Activated CD4-positive, alpha-beta T cell treated with anti-CD3 and anti-CD28 coated beads for 36 hours (primary cell): Measurements from ENCODE around the gene FAM114A1. TPM values are rescaled to one million over a fixed set of nuclear protein-coding genes. Genes with fewer than 3 reads are reported as not detected.
"Not testable (repeated sequence)": the region's sequence is repeated elsewhere in the genome, so short reads cannot be mapped to it uniquely, and the experiment has no call there.

Experiments
- ATAC-seq: fragments of 200-7000 bp; cut with Tn5 transposase; one replicate; pipeline ENCODE4 v1.10.0; 2021; ENCODE audit warnings: mild to moderate bottlenecking, moderate library complexity
- CTCF ChIA-PET: fragments of 350-600 bp; sonication (Branson Sonifier 250); formaldehyde crosslinking; loops from one replicate; lab custom pipeline; 2021; ENCODE audit warnings: antibody characterized with exemption; lab: Charles Lee
- POLR2A ChIA-PET: fragments of 350-600 bp; sonication (Branson Sonifier 250); formaldehyde crosslinking; loops from one replicate; lab custom pipeline; 2021; ENCODE audit warnings: antibody characterized with exemption, inconsistent platforms; lab: Charles Lee
- DNase-seq: peaks from one replicate; pipeline ENCODE4 v3.0.0-alpha.2; 2020
- H3K27ac Mint-ChIP-seq: one replicate; pipeline ENCODE4 v1.8.0; 2021; ENCODE audit warnings: mixed read lengths
- H3K27me3 Mint-ChIP-seq: one replicate; pipeline ENCODE4 v1.8.0; 2021; ENCODE audit warnings: mixed read lengths
- H3K36me3 Mint-ChIP-seq: one replicate; pipeline ENCODE4 v1.8.0; 2021; ENCODE audit warnings: low read depth, mixed read lengths
- H3K4me1 Mint-ChIP-seq: one replicate; pipeline ENCODE4 v1.8.0; 2021; ENCODE audit warnings: mixed read lengths
- H3K4me3 Mint-ChIP-seq: one replicate; pipeline ENCODE4 v1.8.0; 2021; ENCODE audit warnings: mild to moderate bottlenecking, moderate library complexity, mixed read lengths
- H3K9me3 Mint-ChIP-seq: one replicate; pipeline ENCODE4 v1.8.0; 2021; ENCODE audit warnings: low read depth, mixed read lengths
- intact Hi-C, 2 experiments: fragments of 100-400 bp; cut with DNase I in 1 of 2; cut with micrococcal nuclease in 1 of 2; formaldehyde crosslinking; loops; one replicate each; pipeline versions ENCODE4 v1.14.2 to v1.15.1; 2022 to 2024; cut with DNase I, micrococcal nuclease
- total RNA-seq, 2 experiments: library from RNA; stranded (reverse); gene quantifications; one replicate each; pipeline ENCODE4 v1.2.3, GENCODE V29; 2021

The FAM114A1 gene
- total RNA-seq, 2 experiments from 2014 or later: 0.26 to 0.32 TPM

DNA sequence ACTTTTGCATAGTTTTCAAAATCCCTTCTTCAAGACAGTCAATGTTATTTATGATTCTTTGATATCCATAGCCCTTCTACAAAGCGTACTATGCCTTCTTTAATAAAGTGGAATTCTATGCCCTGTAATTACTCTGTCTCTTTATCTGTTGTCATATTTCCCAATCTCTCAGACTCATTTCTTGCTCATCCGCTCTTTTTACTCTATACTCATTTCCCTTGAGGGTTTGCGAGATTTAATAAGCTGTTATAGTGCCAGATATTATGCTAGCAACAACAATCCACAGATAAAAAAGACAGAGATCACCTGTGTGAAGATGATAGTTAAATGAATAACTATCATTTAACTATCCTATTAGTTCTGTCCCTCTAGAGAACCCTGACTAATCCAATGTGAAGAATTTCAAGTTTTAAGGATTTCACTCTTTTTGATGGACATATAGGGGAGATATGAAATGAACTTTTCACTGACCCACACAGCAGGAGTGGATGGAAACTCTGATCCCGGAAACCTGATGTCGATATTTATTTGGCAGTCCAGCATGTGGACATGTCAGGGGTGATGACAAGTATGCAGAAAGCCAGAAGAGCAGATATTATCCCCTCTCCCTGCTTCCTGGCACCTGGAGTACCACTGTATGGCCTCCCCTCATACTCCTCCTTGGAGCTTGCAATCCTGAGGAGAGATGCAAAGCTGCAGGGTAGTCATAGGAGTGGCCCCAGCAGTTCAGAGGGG lies 114.9 kb downstream of the FAM114A1 start:
- H3K27me3 Mint-ChIP-seq: no peaks in the 10 kb centered on the region
- peaks cover 39% of the 10 kb centered on the region for H3K36me3 Mint-ChIP-seq
- POLR2A ChIA-PET: no interaction called here
- intact Hi-C loops: loop anchor here in 1 of 2 experiments (5.0 kb wide), 2 partner anchors 35 to 370 kb away; no protein-coding TSS in a partner anchor
- peak overlapping the region; percentile 84 for H3K27ac Mint-ChIP-seq
- CTCF ChIA-PET: no interaction called here
- peaks cover 73% of the 10 kb centered on the region for H3K4me1 Mint-ChIP-seq
- H3K9me3 Mint-ChIP-seq: no peaks in the 10 kb centered on the region
- H3K4me3 Mint-ChIP-seq: no peak overlapping the region
- ATAC-seq: no peak
- DNase-seq: no peak

DNA sequence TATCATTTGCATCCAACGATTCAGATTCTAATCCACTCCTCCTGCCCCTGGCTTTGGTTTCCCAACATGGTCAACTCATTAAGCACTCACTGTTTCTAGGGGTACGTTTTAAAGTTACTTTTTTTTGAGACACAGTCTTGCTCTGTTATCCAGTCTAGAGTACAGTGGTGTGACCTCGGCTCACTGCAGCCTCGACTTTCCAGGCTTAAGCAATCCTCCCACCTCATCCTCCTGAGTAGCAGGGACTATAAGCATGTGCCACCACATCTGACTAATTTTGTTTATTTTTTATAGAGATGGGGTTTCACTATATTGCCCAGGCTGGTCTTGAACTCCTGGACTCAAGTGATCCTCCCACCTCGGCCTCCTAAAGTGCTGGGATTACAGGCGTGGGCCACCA lies 115.7 kb downstream of the FAM114A1 start:
- Mint-ChIP-seq H3K4me1 (peaks cover 79% of the 10 kb centered on the region), H3K27ac (peak overlapping the region; percentile 79), H3K36me3 (peaks cover 41% of the 10 kb centered on the region), H3K4me3 (no peak overlapping the region), H3K9me3 (no peaks in the 10 kb centered on the region), H3K27me3 (no peaks in the 10 kb centered on the region)
- ChIA-PET CTCF (no interaction called here), POLR2A (no interaction called here)
- intact Hi-C loops: loop anchor here in 1 of 2 experiments (5.0 kb wide), 2 partner anchors 36 to 369 kb away; no protein-coding TSS in a partner anchor
- ATAC-seq (no peak), DNase-seq (no peak)

DNA sequence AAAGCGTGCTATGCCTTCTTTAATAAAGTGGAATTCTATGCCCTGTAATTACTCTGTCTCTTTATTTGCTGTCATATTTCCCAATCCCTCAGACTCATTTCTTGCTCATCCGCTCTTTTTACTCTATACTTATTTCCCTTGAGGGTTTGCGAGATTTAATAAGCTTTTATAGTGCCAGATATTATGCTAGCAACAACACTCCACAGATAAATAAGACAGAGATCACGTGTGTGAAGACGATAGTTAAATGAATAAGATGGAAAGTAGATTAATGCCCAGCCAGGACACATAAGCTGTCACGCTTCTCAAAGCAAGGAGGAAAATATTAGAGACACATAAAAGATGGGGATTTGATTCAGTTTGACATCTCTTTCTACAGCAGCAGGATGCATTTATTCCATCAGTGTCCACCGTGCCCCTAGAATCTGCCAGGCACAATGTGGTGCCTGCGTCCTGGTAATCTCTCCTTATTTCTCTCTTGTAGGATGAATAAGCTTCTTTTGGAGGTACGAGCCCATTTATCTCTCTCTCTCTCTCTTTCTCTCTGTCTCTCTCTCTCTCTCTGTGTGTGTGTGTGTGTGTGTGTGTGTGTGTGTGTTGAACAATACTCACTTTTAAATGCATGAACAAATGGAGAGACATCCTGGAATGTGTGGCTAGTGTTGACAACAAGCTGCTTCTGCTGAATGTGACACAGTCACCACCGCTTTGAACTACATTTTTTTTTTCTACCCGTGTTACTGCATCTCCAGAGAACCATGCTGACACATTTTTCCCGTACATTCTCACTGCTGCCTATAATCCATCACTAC lies 116.4 kb downstream of the FAM114A1 start:
- peak; percentile 50 for ATAC-seq
- intact Hi-C loops: loop anchor here (2.0 to 5.0 kb wide), 3 partner anchors 37 to 368 kb away; no protein-coding TSS in a partner anchor

DNA sequence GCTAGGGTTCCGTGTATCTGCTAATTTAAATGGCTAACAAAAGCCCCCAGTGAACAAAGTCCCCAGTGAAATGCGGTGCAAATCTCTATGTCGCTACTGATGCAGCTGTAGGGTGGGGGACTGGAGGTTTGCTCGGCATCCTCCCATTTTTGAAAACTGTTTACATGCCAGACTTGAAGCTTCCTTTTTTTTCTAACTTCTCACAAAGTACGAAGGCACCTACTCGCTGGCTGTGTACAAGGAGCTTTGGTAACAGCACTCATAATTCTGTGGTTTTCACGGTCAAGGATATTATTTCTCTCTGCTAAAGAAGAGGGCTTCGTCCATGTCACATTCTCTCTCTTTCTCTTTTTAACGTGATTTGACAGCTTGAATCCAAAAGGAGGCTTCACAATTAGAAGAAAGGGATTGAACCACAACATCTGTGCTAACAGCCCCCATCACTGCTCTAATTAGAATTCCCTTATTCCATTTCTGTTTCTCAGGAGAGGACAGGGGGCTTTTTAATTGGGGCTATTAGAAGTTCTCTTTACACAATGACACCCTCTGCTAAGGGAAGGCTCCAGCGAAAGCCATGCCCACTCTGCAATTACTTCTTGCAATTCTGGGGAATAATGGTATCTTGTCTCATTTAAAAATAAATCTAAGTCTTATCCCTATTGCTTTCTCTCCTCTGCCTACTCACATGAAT lies 117.9 kb downstream of the FAM114A1 start:
- H3K36me3 Mint-ChIP-seq: peaks cover 33% of the 10 kb centered on the region
- no peaks in the 10 kb centered on the region for H3K9me3 Mint-ChIP-seq
- DNase-seq (no peak), ATAC-seq (no peak)
- intact Hi-C loops: loop anchor here (2.0 to 5.0 kb wide), 4 partner anchors 27 to 83 kb away; partner anchors contain the start of gene TMEM156 (in 1 of the 2)
- ChIA-PET CTCF (interaction anchor here (0.8 to 4.4 kb wide), 7 partner anchors 13 to 368 kb away, joined by 3 to 18 read pairs (median 3); no protein-coding TSS in a partner anchor), POLR2A (interaction anchor here (0.7 to 2.0 kb wide), 6 partner anchors 28 to 368 kb away, joined by 3 to 14 read pairs (median 4); no protein-coding TSS in a partner anchor)
- peak overlapping the region; percentile 88 for H3K27ac Mint-ChIP-seq
- peak overlapping the region; percentile 35 for H3K4me3 Mint-ChIP-seq
- H3K27me3 Mint-ChIP-seq: no peaks in the 10 kb centered on the region
- peaks cover 71% of the 10 kb centered on the region for H3K4me1 Mint-ChIP-seq

More for the DNA sequence above, 116.4 kb downstream of the FAM114A1 start:
- POLR2A ChIA-PET: interaction anchor here (0.6 to 2.0 kb wide), 4 partner anchors 60 to 568 kb away, joined by 4 to 14 read pairs (median 6); no protein-coding TSS in a partner anchor
- DNase-seq: peak; percentile 31
- peaks cover 38% of the 10 kb centered on the region for H3K36me3 Mint-ChIP-seq
- peaks cover 82% of the 10 kb centered on the region for H3K4me1 Mint-ChIP-seq
- peak overlapping the region; percentile 79 for H3K27ac Mint-ChIP-seq
- H3K4me3 Mint-ChIP-seq: peak overlapping the region; percentile 2
- H3K9me3 Mint-ChIP-seq: no peaks in the 10 kb centered on the region
- CTCF ChIA-PET: interaction anchor here (0.6 to 1.6 kb wide), 6 partner anchors 17 to 1051 kb away, joined by 3 to 10 read pairs (median 4); no protein-coding TSS in a partner anchor
- no peaks in the 10 kb centered on the region for H3K27me3 Mint-ChIP-seq

DNA sequence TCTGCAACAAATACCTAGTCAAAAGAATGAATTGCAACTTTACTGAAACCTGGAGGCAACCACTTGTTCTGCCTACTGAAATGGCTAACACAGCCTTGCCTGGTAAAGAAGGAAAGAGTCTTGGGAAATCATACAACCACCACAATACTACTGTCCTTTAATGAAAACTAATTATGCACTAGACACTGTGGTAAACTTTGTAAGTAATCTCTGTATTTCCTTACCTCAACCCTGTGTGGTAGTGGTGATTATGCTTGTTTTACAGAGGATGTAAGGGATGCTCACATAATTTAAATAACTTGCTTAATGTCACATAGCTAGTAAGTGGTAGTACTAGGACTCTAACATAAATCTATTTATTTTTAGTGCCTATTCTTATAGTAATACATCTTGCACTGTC lies 119.9 kb downstream of the FAM114A1 start:
- ChIA-PET POLR2A (interaction anchor here (1.8 kb wide), 1 partner anchor 46 kb away, joined by 7 read pairs; no protein-coding TSS in a partner anchor), CTCF (interaction anchor here (0.9 to 4.4 kb wide), 3 partner anchors 19 to 85 kb away, joined by 3 to 18 read pairs (median 6); no protein-coding TSS in a partner anchor)
- H3K4me3 Mint-ChIP-seq: no peak overlapping the region
- peaks cover 20% of the 10 kb centered on the region for H3K36me3 Mint-ChIP-seq
- ATAC-seq (peak; percentile 43), DNase-seq (no peak)
- H3K9me3 Mint-ChIP-seq: no peaks in the 10 kb centered on the region
- intact Hi-C loops: loop anchor here in 1 of 2 experiments (2.0 to 5.0 kb wide), 3 partner anchors 29 to 85 kb away; partner anchors contain the start of gene TMEM156
- peaks cover 52% of the 10 kb centered on the region for H3K4me1 Mint-ChIP-seq
- H3K27ac Mint-ChIP-seq: peak overlapping the region; percentile 52
- H3K27me3 Mint-ChIP-seq: no peaks in the 10 kb centered on the region

DNA sequence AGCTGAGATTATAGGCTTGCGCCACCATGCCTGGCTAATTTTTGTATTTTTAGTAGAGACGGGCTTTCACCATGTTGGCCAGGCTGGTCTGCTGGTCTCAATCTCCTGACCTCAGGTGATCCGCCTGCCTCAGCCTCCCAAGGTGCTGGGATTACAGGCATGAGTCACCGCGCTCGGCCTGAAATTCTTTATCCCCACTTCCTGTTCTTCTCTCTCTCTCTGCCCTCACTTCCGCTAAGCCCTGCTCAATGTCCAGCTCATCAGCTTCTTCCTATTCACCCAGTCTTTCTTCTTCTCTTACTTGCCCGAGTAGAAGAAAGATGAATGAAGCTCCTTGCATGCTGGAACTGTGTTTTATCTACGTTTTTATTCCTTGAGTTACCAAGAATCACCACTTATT lies 120.7 kb downstream of the FAM114A1 start:
- H3K27me3 Mint-ChIP-seq, DNase-seq, H3K9me3 Mint-ChIP-seq, H3K27ac Mint-ChIP-seq, POLR2A ChIA-PET, H3K4me3 Mint-ChIP-seq, ATAC-seq: not testable (repeated sequence)
- CTCF ChIA-PET: interaction anchor here (0.6 to 4.4 kb wide), 4 partner anchors 10 to 118 kb away, joined by 3 to 18 read pairs (median 3); no protein-coding TSS in a partner anchor
- intact Hi-C loops: loop anchor here in 1 of 2 experiments (5.0 kb wide), 1 partner anchor 86 kb away; no protein-coding TSS in a partner anchor
- peaks cover 43% of the 10 kb centered on the region for H3K4me1 Mint-ChIP-seq
- peaks cover 19% of the 10 kb centered on the region for H3K36me3 Mint-ChIP-seq

DNA sequence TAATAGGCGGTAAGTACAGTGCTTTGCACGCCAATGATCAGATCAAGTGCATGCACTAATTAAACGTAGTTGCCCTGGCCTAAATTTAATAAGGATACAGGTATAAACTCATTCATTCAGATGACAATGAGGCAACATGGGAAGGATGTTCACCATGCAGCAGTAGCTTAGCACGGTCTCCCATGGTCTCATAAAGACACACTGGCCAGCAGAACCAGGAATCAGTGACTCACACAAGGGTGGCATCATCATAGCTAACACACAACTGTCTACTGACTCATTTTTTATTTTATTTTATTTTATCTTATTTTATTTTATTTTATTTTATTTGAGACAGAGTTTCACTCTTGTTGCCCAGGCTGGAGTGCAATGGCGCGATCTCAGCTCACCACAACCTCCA lies 121.9 kb downstream of the FAM114A1 start:
- CTCF ChIA-PET: interaction anchor here (1.6 kb wide), 1 partner anchor 88 kb away, joined by 3 read pairs; no protein-coding TSS in a partner anchor

DNA sequence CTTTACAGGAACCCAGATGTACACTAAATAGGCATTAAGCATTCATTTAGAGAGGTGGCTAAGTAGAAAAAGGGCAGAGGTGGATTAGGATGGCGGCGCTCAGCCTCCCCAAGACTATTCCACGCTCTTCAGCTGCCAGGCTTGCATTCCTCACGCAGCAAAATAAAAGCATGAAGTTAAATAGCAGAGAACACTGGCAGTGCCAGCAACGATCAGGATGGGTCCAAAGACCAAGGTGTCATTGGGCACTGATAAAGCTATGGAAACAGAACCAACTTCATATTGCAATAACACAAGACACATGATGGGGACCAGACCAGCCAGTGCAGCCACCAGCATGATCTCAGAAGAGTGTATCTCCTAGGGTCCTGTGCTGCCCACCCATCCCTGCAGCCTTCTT lies 122.6 kb downstream of the FAM114A1 start:
- Mint-ChIP-seq H3K4me1 (peaks cover 29% of the 10 kb centered on the region), H3K9me3 (no peaks in the 10 kb centered on the region), H3K4me3 (no peak overlapping the region), H3K36me3 (peaks cover 28% of the 10 kb centered on the region), H3K27ac (no peak overlapping the region), H3K27me3 (no peaks in the 10 kb centered on the region)
- no peak for ATAC-seq
- no peak for DNase-seq
- intact Hi-C loops: no loop called here
- ChIA-PET CTCF (interaction anchor here (1.1 to 1.6 kb wide), 2 partner anchors 39 to 89 kb away, joined by 3 read pairs; no protein-coding TSS in a partner anchor), POLR2A (no interaction called here)

More for the DNA sequence above, 121.9 kb downstream of the FAM114A1 start:
- Mint-ChIP-seq H3K27ac (no peak overlapping the region), H3K4me3 (no peak overlapping the region), H3K27me3 (no peaks in the 10 kb centered on the region), H3K9me3 (no peaks in the 10 kb centered on the region), H3K4me1 (peaks cover 32% of the 10 kb centered on the region), H3K36me3 (peaks cover 23% of the 10 kb centered on the region)
- ATAC-seq (no peak), DNase-seq (no peak)
- POLR2A ChIA-PET: no interaction called here
- intact Hi-C loops: loop anchor here in 1 of 2 experiments (5.0 kb wide), 1 partner anchor 87 kb away; no protein-coding TSS in a partner anchor

DNA sequence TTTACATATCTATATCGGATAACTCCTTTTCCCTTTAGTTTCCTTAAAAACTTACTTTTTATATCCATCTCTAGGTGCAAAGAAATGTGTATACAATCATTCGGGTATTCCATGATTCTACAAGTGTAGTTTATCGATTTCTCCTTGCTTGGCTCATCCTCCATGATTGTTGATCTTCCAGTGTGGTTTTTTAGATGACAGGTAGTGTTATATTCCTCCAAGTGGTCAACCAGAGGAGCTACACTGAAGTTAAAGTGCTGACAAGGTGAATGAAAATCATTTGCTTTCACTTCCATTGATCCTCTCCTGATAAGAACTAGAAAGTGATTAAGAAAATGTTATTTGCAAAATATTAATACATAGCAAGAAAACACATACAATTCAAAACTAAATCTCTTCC lies 126.1 kb downstream of the FAM114A1 start:
- no peaks in the 10 kb centered on the region for H3K27me3 Mint-ChIP-seq
- no peaks in the 10 kb centered on the region for H3K4me1 Mint-ChIP-seq
- ATAC-seq (peak; percentile 51), DNase-seq (no peak)
- no peak overlapping the region for H3K4me3 Mint-ChIP-seq
- CTCF ChIA-PET: interaction anchor here (0.5 to 1.0 kb wide), 4 partner anchors 10 to 159 kb away, joined by 3 to 4 read pairs (median 3); no protein-coding TSS in a partner anchor
- H3K36me3 Mint-ChIP-seq: peaks cover 28% of the 10 kb centered on the region
- no peak overlapping the region for H3K27ac Mint-ChIP-seq
- H3K9me3 Mint-ChIP-seq: no peaks in the 10 kb centered on the region
- intact Hi-C loops: no loop called here
- POLR2A ChIA-PET: no interaction called here

DNA sequence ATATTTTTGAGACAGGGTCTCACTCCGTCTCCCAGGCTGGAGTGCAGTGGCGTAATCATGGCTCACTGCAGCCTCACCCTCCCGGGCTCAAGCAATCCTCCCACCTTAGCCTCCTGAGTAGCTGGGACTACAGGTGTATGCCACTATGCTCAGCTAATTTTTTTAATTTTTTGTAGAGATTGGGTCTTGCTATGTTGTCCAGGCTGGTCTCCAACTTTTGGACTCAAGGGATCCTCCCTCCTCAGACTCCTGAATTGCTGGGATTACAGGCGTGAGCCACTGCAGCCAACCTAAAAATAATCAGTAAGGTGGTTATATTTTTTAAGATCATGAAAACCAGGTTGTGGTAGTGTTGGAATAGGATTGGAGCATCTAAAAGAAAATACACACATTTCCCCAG lies 126.5 kb downstream of the FAM114A1 start:
- intact Hi-C loops: no loop called here
- POLR2A ChIA-PET: no interaction called here
- ATAC-seq (no peak), DNase-seq (no peak)
- peaks cover 30% of the 10 kb centered on the region for H3K36me3 Mint-ChIP-seq
- no peak overlapping the region for H3K27ac Mint-ChIP-seq
- no peaks in the 10 kb centered on the region for H3K4me1 Mint-ChIP-seq
- CTCF ChIA-PET: interaction anchor here (0.5 to 1.0 kb wide), 4 partner anchors 9 to 159 kb away, joined by 3 to 4 read pairs (median 3); no protein-coding TSS in a partner anchor
- no peaks in the 10 kb centered on the region for H3K27me3 Mint-ChIP-seq
- no peaks in the 10 kb centered on the region for H3K9me3 Mint-ChIP-seq
- H3K4me3 Mint-ChIP-seq: no peak overlapping the region
